Stimulated activated CD8-positive, alpha-beta memory T cell treated with anti-CD3 and anti-CD28 coated beads, Interleukin-15, amount 100 ng/mL, for 4 hours (primary cell): Measurements from ENCODE around the gene TRIP10.

Experiments used
- DNase-seq, 2 donors: peaks; one replicate each; pipeline ENCODE4 v3.0.0-alpha.2; 2020; ENCODE audit warnings: low read depth in 2 of 2

The TRIP10 gene

DNA sequence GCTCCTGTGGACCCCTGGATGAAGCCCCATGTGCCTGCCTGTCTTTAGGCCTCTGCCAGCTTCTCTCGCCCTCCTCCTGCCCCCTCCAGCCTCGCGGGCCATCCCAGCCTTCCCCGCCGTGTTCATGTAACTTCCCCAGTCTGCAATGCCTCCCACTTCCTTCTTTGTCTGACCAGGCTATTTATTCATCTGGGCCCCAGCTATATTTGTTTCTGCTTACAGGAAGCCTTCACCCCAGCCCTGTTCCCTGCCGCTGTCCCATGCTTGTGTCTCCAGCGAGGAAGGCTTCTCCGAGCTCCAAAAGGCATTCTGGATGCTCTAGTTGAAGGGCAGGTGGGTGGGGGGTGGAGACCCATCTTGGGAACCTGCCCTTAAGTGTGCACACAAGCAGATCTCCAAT lies 11.1 kb upstream of the TRIP10 start:
- no peak for DNase-seq

DNA sequence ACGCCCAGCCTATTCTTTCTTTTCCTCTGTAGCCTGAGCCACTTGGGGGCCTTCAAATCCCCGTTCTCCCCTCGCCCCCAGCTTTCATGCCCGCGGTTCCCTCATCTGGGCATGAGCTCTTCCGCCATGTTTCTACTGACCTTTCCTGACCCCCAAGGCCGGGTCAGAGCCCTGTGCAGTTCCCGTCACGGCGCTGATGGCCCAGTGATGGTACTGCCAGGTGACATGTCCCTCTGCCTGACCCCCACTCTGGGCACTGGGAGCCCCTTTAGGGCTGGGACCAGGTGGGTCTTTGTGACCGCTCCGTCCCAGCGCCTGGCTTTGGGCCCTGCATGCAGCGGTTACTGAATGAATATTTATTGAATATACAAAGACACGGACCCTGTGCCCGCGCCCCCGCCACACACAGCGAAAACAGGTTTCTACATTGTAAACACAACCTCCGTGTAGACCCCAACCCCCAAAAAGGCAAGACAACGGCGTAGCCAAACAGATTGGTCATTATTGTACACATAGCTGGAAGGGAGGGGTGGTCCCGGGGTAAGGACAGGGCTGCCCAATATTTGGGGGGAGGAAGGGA lies 9.8 kb upstream of the TRIP10 start:
- DNase-seq, result no peak

GRCh38 chr19:6730153-6730804 lies 9.2 kb upstream of the TRIP10 start:
- no peak for DNase-seq

GRCh38 chr19:6730941-6731670 lies 8.4 kb upstream of the TRIP10 start:
- DNase-seq, result no peak

GRCh38 chr19:6731822-6732221 lies 7.7 kb upstream of the TRIP10 start:
- no peak for DNase-seq

DNA sequence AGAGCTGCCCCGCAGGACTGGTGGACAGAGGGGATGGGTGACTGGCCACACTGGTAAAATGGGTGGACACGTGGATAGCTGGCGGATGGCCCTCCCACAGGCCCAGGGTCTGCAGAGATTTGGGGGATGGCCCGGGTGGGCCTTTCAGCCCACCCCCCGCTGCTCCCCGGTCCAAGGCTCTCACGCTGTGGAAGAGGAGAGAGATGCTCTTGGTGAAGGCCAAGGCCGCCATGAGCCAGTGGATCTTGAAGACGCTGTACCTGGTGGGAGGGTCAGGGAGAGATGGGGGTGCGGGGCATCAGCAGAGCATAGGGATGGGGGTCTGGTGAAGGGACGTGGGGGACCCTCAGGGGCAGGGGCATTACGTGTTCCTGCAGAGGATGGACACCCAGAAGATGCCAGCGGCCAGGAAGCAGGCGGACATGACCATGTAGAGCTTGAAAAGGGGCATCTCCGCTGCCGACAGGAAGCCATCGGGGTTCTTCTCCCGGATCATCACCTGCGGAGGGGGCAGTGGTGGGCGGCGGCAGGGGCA lies 6.6 kb upstream of the TRIP10 start:
- DNase-seq, result no peak

GRCh38 chr19:6733338-6734095 lies 6.0 kb upstream of the TRIP10 start:
- no peak for DNase-seq

- DNase-seq, result no peak
Observed at GRCh38 chr19:6734096-6734696, 5.3 kb upstream of the TRIP10 start.

DNA sequence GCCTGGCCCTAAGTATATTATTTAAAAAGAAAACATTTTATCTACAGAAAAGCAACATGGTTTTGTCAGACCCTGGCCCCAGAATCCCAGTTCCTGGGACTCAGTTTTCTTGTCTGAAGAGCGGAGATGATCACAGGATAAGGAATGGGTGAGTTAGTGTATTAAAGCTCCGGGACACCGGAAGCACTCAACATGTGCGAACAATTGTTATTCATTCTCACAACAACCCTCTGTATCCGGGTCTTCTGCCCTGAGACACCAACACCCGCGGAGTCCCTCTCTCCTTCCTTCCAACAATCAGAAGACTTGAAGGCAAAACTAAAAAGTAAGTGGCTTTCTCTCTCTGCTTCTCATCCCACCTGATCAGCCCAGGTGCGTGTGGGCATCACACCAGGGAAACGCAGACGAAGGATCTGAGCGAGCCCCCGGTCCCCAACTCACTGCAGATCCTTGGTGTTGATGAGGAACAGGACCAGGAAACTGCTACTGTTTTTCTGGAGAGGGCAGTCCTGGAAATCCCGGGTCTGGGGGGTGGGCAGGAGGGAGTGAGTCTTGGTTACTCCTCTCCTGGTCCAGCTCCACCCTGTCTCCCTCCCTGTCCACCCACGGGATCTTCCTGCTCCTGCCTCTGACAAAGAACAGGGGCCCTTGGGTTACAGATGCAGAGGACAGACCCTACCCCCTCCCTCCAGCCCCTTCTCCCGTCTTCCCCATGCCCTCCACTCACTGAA lies 4.1 kb upstream of the TRIP10 start:
- DNase-seq, result no peak

DNA sequence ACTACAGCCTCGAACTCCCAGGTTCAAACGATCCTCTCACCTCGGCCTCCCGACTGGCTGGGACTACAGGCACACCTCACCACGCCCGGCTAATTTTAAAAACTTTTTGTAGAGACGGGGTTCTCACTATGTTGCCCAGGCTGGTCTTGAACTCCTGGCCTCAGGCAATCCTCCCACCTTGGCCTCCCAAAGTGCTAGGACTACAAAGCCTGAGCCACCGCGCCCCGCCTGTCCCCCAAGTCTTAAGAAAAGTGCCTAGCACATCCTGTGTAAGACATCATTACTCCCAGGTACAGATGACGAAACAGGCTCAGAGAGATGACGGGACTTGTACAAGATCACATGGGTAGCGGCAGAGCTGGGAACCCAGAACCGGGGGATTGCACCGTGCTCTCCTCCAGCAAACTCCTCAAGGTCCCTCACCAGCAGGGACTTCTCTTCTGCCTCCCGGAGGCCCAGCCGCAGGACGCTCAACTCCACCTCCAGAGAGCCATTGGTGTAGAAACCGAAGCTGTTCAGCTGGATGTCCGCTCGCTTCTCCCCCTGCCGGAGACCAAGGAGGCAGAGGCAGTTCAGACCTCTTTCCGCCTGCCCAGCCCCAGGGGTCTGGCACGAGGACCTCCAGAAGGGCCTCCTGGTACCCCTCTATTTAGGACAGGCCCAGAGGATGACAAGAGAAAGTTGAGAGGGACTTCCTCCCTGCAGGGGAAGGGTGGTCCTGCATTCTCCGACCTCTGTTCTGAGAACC lies 3.1 kb upstream of the TRIP10 start:
- peak; percentile 50 for DNase-seq

- no peak for DNase-seq
Observed at GRCh38 chr19:6736917-6737283, 2.6 kb upstream of the TRIP10 start.

GRCh38 chr19:6737284-6737872 lies 2.1 kb upstream of the TRIP10 start, which contains the start of gene GPR108:
Gene GPR108 (minus strand): TSS chr19:6737580. CDS start chr19:6737576, 4 bp downstream.
- peak; percentile 99 for DNase-seq

DNA sequence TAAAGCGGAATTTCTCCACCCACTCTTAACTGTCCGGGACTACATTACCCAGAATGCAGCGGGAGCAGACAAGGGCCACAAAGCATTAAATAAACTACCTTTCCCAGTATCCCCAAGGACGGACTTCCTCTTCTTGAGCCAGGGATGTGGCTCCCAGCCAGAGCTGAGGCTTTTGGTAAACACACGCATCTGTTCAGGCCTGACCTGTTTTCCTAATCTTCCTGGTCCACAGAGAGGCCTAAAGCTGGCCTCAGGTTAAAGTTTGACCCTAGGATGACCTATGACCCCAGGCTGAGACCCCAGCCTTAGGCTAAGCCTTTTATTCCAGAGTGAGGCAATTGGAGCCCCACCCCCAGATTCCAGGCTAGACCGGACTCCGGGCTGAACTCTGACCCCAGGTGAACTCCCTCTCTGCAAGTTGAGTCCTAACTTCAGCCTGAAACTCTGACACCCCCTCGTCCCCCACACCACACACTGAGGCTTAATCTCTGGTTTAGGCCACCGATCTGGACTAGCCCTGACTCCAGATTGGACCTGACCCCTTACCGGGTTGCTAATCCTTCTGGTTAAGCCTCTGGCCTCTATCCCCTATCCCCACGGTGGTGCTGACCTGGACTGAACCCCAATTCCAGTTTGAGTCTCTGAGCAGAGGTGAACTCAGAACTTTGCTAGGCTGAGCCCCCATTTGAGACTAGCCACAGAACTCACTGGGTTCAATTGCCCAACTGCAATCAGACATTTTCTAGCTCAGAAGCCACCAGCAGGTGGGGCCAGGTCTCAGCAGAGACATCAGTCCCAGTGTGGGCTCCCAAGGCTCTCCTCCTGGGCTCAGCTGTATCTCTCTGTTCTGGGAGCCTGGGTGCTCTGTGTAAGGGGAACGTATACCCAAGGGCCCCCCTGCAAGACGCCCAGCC lies 1.4 kb upstream of the TRIP10 start:
- DNase-seq, result peak; percentile 47 to 50

GRCh38 chr19:6738787-6739389 lies 592 bp upstream of the TRIP10 start:
- DNase-seq, result no peak

DNA sequence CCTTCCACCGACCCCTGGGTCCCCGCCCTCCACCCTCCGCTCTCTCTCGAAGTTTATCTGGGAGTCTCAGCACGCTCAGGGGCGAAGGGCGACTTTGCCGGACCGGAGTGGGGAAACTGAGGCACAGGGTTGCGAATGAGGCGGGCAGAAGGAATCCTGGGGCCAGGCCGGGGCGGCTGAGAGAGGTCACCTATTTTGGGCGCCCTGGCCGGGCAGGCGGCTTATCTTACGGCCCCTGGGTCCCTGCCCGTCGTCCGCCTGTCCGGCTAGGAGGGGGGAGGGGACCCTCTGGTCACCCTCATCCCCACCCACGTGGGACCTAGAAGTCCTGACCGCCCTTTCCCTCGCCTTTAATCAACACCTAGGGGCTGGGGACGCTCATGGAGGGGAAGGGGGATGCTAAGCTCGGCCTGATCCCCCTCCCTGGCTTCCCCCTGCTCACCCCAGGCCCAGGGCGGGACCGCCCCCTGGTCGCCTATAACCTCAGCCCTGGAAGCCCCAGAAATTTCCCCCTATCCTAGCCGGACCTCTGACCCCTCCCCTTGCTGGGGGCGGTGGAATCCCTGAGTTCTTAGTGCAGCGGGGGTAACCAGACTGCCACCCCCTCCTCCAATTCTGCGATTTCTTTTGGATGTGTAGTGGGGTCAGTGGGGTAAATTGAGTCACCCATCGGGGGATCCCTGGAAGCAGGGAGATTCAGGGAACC lies 556 bp downstream of the TRIP10 start:
- DNase-seq, result no peak

DNA sequence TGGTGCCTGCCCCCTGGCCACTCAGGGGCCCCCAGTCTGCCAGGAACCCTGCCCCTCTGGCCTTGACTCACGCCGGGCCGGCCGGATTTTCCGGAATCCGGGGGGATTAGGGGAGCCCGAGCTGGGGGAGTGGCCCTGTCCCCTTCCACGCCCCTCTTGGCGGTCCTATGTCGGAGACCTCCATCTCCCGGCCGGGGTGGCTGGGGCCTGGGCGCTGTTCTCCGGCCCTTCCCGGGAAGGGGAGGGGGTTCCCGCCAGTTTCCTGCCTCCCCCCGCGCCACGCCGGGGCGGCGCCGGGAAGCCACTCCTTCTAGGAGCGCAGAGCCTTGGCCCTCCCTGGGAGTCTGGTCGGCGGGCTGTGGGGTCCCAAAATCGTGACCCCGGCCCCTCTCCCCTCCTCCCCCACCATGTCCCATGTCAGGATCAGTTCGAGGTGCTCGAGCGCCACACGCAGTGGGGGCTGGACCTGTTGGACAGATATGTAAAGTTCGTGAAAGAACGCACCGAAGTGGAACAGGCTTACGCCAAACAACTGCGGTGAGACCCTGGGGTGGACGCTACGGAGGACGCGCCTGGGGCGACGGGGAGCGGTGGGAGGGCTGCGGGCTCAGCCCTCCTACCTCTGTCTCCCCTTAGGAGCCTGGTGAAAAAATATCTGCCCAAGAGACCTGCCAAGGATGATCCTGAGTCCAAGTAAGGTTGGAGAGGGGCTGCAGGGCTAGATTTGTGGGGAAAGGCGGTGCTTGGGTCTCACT lies 1.3 kb downstream of the TRIP10 start:
- DNase-seq, result no peak

DNA sequence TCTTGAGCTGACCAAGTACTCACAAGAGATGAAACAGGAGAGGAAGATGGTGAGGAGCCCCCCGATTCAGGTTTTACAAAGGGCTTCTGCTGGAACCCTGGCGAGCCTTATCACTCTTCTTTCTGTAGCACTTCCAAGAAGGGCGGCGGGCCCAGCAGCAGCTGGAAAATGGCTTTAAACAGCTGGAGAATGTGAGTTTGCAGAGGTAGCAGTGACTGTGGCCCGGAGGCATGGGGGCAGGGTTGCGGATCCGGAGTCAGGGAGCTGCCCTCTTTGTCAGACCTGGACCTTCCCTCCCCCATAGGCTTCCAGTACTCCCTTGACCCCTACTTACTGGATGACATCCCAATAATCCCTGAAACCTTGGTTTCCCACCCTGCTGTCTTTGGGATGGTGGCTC lies 3.6 kb downstream of the TRIP10 start:
- DNase-seq, result no peak
